ENCODE results near the gene NUP43.
"Not testable (repeated sequence)": the region's sequence is repeated elsewhere in the genome, so short reads cannot be mapped to it uniquely, and the experiment has no call there.

NUP43 gene

DNA sequence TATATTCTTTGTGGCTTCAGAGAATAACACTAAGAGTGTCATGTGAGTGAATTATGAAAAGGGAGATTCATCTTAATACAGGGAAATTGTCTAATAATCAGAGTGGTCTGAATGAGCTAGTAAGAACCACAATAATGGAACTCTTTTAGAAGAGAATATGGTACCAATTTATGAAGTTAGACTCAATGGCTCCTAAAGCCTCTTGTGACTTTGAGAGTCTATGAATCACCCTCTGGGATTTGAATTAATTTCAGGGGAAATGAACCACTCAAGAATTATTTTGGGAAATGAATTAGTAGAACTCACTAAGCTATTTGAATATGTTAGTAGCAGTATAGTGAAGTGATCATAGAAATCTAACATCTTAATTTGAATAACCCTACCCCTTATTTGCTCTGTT, 17.5 kb upstream of the NUP43 start:
- H3K4me1 ChIP-seq (ENCODE audit: control insufficient read depth, insufficient read depth, low read length) = no peaks in the 10 kb centered on the region
- H3K9me3 ChIP-seq (ENCODE audit: control insufficient read depth, insufficient read depth, low read length) = no peaks in the 10 kb centered on the region
- DNase-seq (ENCODE audit: low read depth, low spot score) = no peak
- no peak overlapping the region for H3K27ac ChIP-seq (ENCODE audit: low read length)
- no peaks in the 10 kb centered on the region for H3K36me3 ChIP-seq (ENCODE audit: control insufficient read depth, insufficient read depth, low read length)
- H3K4me3 ChIP-seq (ENCODE audit: low read length) = no peak overlapping the region
- no peaks in the 10 kb centered on the region for H3K27me3 ChIP-seq (ENCODE audit: control insufficient read depth, insufficient read depth, low read length)

DNA sequence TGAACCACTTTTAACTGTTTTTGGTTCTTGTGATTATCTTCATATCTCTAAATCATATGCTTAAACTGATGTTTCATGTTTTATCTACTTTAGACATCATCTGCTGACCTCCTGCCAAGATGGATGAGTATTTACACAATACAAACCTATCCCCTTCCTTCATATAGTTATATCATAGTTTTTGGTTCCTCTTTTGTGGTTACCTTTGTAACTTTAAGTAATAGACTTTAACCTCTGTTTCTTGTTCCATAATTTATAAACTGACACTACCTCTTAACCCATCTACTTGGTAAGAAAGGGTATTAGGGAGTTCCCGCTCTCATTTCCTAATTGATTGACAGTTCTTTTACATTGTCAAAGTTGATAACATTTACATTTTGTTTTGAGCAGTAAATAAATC, 15.1 kb upstream of the NUP43 start:
- H3K9me3 ChIP-seq (ENCODE audit: control insufficient read depth, insufficient read depth, low read length) = no peaks in the 10 kb centered on the region
- H3K4me3 ChIP-seq (ENCODE audit: low read length) = no peak overlapping the region
- no peak overlapping the region for H3K27ac ChIP-seq (ENCODE audit: low read length)
- no CpG with 5 or more reads among the region's 1 CpG for WGBS (ENCODE audit: insufficient coverage, insufficient read length)
- H3K4me1 ChIP-seq (ENCODE audit: control insufficient read depth, insufficient read depth, low read length) = no peaks in the 10 kb centered on the region
- H3K27me3 ChIP-seq (ENCODE audit: control insufficient read depth, insufficient read depth, low read length) = no peaks in the 10 kb centered on the region
- no peak for DNase-seq (ENCODE audit: low read depth, low spot score)
- no peaks in the 10 kb centered on the region for H3K36me3 ChIP-seq (ENCODE audit: control insufficient read depth, insufficient read depth, low read length)

DNA sequence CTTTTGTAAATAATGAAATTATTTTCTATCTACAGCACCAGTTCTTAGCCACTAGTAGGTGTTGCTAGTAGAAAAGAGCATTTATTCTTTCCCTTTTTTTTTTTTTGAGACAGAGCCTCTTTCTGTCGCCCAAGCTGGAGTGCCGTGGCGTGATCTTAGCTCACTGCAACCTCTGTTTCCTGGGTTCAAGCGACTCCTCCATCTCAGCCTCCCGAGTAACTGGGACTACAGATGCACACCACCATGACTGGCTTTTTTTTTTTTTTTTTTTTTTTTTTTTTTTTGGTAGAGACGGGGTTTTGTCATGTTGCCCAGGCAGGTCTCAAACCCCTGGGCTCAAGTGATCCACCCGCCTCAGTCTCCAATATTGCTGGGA, 9.9 kb upstream of the NUP43 start:
- WGBS (ENCODE audit: insufficient coverage, insufficient read length) = no CpG with 5 or more reads among the region's 7 CpGs

DNA sequence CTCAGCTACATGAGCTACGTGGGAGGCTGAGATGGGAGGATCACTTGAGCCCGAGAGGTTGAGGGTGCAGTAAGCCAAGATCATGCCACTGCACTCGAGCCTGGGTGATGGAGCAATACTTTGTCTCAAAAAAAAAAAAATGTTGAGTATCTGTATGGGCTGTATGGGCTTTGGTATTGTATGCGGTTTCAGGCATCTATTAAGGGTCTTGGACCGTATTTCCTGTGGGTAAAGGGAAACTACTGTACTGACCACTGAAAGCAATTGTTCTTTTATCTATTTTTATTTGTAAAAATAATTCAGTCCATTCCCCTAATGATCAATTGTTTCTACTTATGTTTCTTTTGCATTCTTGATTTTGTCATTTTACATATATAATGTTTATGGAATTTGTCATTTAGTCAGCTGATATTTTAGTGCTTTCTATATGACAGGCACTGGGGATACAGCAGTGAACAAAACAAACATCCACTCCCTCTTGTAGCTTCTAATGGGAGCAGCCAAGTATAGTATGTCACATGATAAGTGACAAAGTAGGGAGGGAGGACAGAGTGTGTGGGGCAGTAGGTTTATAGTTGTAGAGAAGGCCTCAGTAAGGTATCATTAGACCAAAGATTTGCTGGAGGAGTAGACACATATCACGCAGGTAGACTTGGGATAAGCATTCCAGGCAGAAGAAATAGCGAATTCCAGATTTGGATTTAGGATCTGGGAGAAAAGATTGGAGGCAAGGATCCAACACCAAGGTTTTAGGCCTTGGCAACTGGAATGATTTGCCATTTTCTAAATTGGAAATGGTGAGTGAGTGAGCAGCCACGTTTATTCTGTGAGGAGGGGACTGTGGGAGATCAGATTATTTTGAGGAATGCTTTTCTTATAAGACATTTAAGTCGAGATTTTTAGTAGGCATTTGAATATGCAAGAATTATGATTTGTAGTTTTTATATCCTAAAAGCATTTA, 9.3 kb upstream of the NUP43 start:
- Histone ChIP-seq H3K27me3 (ENCODE audit: control insufficient read depth, insufficient read depth, low read length) (no peaks in the 10 kb centered on the region), H3K4me1 (ENCODE audit: control insufficient read depth, insufficient read depth, low read length) (no peaks in the 10 kb centered on the region), H3K4me3 (ENCODE audit: low read length) (no peak overlapping the region), H3K9me3 (ENCODE audit: control insufficient read depth, insufficient read depth, low read length) (no peaks in the 10 kb centered on the region), H3K27ac (ENCODE audit: low read length) (no peak overlapping the region), H3K36me3 (ENCODE audit: control insufficient read depth, insufficient read depth, low read length) (no peaks in the 10 kb centered on the region)
- no peak for DNase-seq (ENCODE audit: low read depth, low spot score)
- no CpG with 5 or more reads among the region's 9 CpGs for WGBS (ENCODE audit: insufficient coverage, insufficient read length)

More for the DNA sequence above, 9.9 kb upstream of the NUP43 start:
- no peak for DNase-seq (ENCODE audit: low read depth, low spot score)
- Histone ChIP-seq H3K9me3 (ENCODE audit: control insufficient read depth, insufficient read depth, low read length) (no peaks in the 10 kb centered on the region), H3K27ac (ENCODE audit: low read length) (no peak overlapping the region), H3K4me1 (ENCODE audit: control insufficient read depth, insufficient read depth, low read length) (no peaks in the 10 kb centered on the region), H3K4me3 (ENCODE audit: low read length) (no peak overlapping the region), H3K36me3 (ENCODE audit: control insufficient read depth, insufficient read depth, low read length) (no peaks in the 10 kb centered on the region), H3K27me3 (ENCODE audit: control insufficient read depth, insufficient read depth, low read length) (no peaks in the 10 kb centered on the region)

DNA sequence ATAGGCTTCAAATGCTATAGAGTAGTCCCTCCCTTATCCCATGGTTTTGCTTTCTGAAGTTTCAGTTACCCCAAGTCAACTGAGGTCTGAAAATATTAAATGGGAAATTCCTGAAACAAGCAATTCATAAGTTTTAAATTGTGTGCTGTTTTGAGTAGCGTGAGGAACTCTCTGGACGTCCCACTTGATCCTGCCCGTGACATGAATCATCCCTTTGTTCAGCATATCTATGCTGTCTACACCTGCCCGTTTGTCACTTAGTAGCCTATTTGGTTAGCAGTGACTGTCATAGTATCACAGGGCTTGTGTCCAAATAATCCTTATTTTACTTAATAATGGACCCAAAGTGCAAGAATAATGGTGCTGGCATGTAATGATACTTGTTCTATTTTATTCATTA, 8.2 kb upstream of the NUP43 start:
- Histone ChIP-seq H3K36me3 (ENCODE audit: control insufficient read depth, insufficient read depth, low read length) (no peaks in the 10 kb centered on the region), H3K9me3 (ENCODE audit: control insufficient read depth, insufficient read depth, low read length) (no peaks in the 10 kb centered on the region), H3K27ac (ENCODE audit: low read length) (no peak overlapping the region), H3K27me3 (ENCODE audit: control insufficient read depth, insufficient read depth, low read length) (no peaks in the 10 kb centered on the region), H3K4me1 (ENCODE audit: control insufficient read depth, insufficient read depth, low read length) (no peaks in the 10 kb centered on the region), H3K4me3 (ENCODE audit: low read length) (no peak overlapping the region)
- WGBS (ENCODE audit: insufficient coverage, insufficient read length) = no CpG with 5 or more reads among the region's 4 CpGs
- DNase-seq (ENCODE audit: low read depth, low spot score) = no peak

DNA sequence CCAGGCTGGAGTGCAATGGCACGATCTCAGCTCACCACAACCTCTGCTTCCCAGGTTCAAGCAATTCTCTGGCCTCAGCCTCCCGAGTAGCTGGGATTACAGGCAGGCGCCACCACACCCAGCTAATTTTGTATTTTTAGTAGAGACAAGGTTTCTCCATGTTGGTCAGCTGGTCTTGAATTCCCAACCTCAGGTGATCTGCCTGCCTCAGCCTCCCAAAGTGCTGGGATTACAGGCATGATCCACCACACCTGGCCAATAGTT, 7.0 kb upstream of the NUP43 start:
- DNase-seq (ENCODE audit: low read depth, low spot score); H3K4me3 ChIP-seq (ENCODE audit: low read length); H3K36me3 ChIP-seq (ENCODE audit: control insufficient read depth, insufficient read depth, low read length); H3K9me3 ChIP-seq (ENCODE audit: control insufficient read depth, insufficient read depth, low read length); H3K27me3 ChIP-seq (ENCODE audit: control insufficient read depth, insufficient read depth, low read length); H3K27ac ChIP-seq (ENCODE audit: low read length); H3K4me1 ChIP-seq (ENCODE audit: control insufficient read depth, insufficient read depth, low read length): not testable (repeated sequence)
- WGBS (ENCODE audit: insufficient coverage, insufficient read length) = no CpG with 5 or more reads among the region's 3 CpGs

DNA sequence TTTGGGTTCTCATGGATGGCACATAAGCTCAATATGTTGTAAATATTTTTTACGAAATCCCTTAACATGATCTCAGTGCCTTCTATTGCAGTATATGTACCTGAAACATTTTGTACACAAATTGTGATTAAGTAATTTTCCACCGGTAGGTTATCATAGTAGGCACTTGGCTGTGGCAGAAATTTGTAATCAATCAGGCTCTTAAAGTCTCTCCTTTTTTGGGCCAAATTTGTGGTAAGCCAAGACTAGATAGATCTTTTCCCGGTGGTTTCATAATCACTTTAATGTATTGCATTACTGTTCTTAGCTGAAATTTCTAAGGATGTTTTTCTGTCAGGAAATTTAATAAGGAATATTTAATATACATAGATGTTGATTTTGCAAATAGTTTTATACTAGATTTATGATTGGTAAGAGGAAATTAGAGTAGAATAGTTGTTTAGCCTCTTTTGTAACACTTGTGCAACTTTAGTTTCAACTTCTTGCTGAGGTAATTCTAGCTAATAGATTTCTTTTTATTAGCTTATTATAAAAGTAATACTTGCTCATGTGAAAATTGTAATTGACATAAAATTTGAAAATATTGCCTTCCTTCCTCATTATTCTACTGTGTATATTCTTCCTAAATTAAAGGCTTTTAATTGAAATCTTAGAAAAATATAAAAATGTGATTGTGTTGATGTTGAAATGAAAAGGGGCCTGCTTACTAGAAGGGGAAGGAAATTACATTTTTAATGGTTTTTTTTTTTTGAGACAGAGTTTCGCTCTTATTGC, 6.5 kb upstream of the NUP43 start:
- Histone ChIP-seq H3K27me3 (ENCODE audit: control insufficient read depth, insufficient read depth, low read length) (no peaks in the 10 kb centered on the region), H3K27ac (ENCODE audit: low read length) (no peak overlapping the region), H3K9me3 (ENCODE audit: control insufficient read depth, insufficient read depth, low read length) (no peaks in the 10 kb centered on the region), H3K4me3 (ENCODE audit: low read length) (no peak overlapping the region), H3K36me3 (ENCODE audit: control insufficient read depth, insufficient read depth, low read length) (no peaks in the 10 kb centered on the region), H3K4me1 (ENCODE audit: control insufficient read depth, insufficient read depth, low read length) (peaks cover 1% of the 10 kb centered on the region; the same call in 1 of the 2 replicates)
- no CpG with 5 or more reads among the region's 4 CpGs for WGBS (ENCODE audit: insufficient coverage, insufficient read length)
- no peak for DNase-seq (ENCODE audit: low read depth, low spot score)

DNA sequence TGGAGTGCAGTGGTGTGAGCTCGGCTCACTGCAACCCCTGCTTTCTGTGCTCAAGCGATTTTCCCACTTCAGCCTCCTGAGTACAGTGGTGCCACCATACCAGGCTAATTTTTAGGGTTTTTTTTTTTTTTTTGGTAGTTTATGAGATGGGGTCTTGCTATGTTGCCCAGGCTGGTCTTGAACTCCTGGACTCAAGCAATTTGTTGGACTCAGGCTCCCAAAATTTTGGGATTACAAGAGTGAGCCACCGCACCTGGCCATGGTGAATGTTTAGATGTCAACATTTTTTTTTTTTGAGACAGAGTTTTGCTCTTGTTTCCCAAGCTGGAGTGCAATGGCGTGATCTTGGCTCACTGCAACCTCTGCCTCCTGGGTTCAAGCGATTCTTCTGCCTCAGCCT, 5.6 kb upstream of the NUP43 start:
- not testable (repeated sequence) for H3K36me3 ChIP-seq (ENCODE audit: control insufficient read depth, insufficient read depth, low read length); DNase-seq (ENCODE audit: low read depth, low spot score); H3K27ac ChIP-seq (ENCODE audit: low read length); H3K27me3 ChIP-seq (ENCODE audit: control insufficient read depth, insufficient read depth, low read length); H3K4me3 ChIP-seq (ENCODE audit: low read length); H3K9me3 ChIP-seq (ENCODE audit: control insufficient read depth, insufficient read depth, low read length); H3K4me1 ChIP-seq (ENCODE audit: control insufficient read depth, insufficient read depth, low read length)
- WGBS (ENCODE audit: insufficient coverage, insufficient read length) = no CpG with 5 or more reads among the region's 5 CpGs

DNA sequence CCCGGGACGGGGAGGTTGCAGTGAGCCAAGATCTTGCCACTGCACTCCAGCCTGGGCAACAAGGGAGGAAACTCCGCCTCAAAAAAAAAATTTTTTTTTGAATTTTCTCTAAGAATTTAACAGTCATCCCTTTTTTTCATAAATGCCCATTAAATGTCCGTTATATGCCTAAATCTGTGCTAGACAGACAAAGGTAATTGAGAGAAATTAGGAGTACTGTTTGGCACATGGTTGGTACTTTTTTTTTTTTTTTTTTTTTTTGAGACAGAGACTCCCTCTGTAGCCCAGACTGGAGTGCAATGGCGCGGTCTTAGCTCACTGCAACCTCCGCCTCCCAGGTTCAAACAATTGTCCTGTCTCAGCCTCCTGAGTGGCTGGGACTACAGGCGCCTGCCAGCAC, 4.9 kb upstream of the NUP43 start:
- no peak for DNase-seq (ENCODE audit: low read depth, low spot score)
- Histone ChIP-seq H3K27me3 (ENCODE audit: control insufficient read depth, insufficient read depth, low read length) (no peaks in the 10 kb centered on the region), H3K4me1 (ENCODE audit: control insufficient read depth, insufficient read depth, low read length) (peaks cover 1% of the 10 kb centered on the region; the same call in 1 of the 2 replicates), H3K4me3 (ENCODE audit: low read length) (no peak overlapping the region), H3K27ac (ENCODE audit: low read length) (no peak overlapping the region), H3K36me3 (ENCODE audit: control insufficient read depth, insufficient read depth, low read length) (no peaks in the 10 kb centered on the region), H3K9me3 (ENCODE audit: control insufficient read depth, insufficient read depth, low read length) (no peaks in the 10 kb centered on the region)
- WGBS (ENCODE audit: insufficient coverage, insufficient read length) = no CpG with 5 or more reads among the region's 8 CpGs

DNA sequence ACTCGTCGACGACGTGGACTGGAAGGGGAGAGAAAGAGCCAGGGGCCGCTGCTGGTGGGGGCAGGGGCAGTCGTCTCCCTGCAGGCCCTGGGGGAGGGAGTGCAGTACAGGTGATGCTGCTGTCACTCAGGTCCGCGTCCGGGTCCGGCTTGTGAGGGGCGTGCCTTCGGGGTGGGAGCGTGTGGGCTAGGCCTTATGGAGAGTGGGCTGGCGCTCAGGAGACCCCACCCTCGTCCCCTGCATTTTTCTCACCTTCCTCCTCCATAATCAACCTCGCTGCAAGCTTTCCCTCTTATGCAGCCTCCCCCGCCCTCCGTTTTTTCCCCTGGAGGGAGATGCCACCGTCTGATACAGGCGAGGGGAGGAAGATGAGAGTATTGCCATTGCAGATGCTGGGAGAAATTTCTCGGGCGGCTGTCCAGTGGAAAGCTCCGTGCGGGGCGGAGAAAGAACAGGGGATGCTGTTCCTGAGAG, 3.8 kb upstream of the NUP43 start:
- no CpG with 5 or more reads among the region's 25 CpGs for WGBS (ENCODE audit: insufficient coverage, insufficient read length)
- peak; percentile 48 for DNase-seq (ENCODE audit: low read depth, low spot score)

More for the DNA sequence above, 3.8 kb upstream of the NUP43 start:
- no peaks in the 10 kb centered on the region for H3K36me3 ChIP-seq (ENCODE audit: control insufficient read depth, insufficient read depth, low read length)
- peaks cover 1% of the 10 kb centered on the region; the same call in 1 of the 2 replicates for H3K4me1 ChIP-seq (ENCODE audit: control insufficient read depth, insufficient read depth, low read length)
- no peaks in the 10 kb centered on the region for H3K27me3 ChIP-seq (ENCODE audit: control insufficient read depth, insufficient read depth, low read length)
- H3K27ac ChIP-seq (ENCODE audit: low read length) = no peak overlapping the region
- peak overlapping the region; percentile 95 for H3K4me3 ChIP-seq (ENCODE audit: low read length)
- H3K9me3 ChIP-seq (ENCODE audit: control insufficient read depth, insufficient read depth, low read length) = no peaks in the 10 kb centered on the region
